Kidney epithelial cell (primary cell): ENCODE measurements around the gene AOX1. TPM values are rescaled to one million over a fixed set of nuclear protein-coding genes. Genes with fewer than 3 reads are reported as not detected.
"Not testable (repeated sequence)": the region's sequence is repeated elsewhere in the genome, so short reads cannot be mapped to it uniquely, and the experiment has no call there.

Source experiments
- DNase-seq: peaks from one replicate; pipeline ENCODE4 v3.0.0-alpha.2; 2010; ENCODE audit warnings: low read depth
- H3K27me3 ChIP-seq: 2 replicates; pipeline ENCODE4 v1.6.0; 2011; ENCODE audit warnings: low read length; ENCODE audit not compliant: control insufficient read depth, insufficient read depth
- H3K36me3 ChIP-seq: 2 replicates; pipeline ENCODE4 v1.5.1; 2011; ENCODE audit warnings: low read length; ENCODE audit not compliant: control insufficient read depth, insufficient read depth
- H3K4me3 ChIP-seq: 2 replicates; pipeline ENCODE4 v1.5.1; 2011; ENCODE audit warnings: low read depth, mild to moderate bottlenecking, control low read depth, low read length
- total RNA-seq: library from RNA; depleted of rRNA; stranded (reverse); fragments of >200 nt; gene quantifications from 2 replicates; pipeline ENCODE4 v1.2.3, GENCODE V29; 2015
- TF ChIP-seq, protein P1 (sequence below): IDR thresholded peaks from 2 replicates; pipeline ENCODE4 v1.5.1; 2011; ENCODE audit warnings: mild to moderate bottlenecking, moderate library complexity, low read length, control low read depth, inconsistent platforms; ENCODE audit not compliant: insufficient read depth, poor library complexity, severe bottlenecking

Gene AOX1
- total RNA-seq, 1 donor from 2014 or later: 0.88 TPM

DNA sequence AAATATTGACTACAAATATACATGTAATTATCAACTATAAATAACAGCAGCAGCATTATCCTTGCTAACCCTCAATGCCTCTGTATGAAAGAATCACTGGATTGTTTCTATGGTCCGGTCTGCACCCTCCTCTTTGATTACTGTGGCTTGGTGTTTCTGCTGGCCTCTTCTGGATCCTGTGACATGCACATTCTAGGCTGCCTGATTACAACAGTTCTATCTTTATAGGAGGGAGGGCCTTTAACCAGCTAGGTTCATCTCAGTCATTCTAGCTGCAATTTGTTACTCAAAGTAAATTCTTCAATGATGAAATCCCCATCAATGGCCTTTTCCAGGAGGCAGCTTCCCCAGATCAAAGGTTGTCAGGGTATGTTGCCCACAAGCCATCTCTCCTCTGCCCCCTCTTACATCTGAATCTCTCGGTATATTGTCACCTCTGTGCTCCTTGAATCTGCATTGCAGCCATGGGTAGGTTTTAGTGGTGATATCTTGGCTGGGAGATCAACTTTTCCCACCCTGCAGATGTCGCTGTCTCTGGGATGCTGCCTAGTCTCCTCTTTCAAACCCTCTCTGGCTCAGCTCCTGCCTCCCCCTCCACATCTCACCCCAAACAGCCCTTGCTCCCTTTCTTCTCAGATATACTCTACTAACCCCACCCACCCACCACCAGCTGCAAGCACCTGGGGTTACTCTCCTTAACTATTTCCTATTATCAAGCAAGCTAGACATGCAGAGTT, 119.7 kb downstream of the AOX1 start:
- H3K27me3 ChIP-seq: no peaks in the 10 kb centered on the region
- TF ChIP-seq, protein P1, sequence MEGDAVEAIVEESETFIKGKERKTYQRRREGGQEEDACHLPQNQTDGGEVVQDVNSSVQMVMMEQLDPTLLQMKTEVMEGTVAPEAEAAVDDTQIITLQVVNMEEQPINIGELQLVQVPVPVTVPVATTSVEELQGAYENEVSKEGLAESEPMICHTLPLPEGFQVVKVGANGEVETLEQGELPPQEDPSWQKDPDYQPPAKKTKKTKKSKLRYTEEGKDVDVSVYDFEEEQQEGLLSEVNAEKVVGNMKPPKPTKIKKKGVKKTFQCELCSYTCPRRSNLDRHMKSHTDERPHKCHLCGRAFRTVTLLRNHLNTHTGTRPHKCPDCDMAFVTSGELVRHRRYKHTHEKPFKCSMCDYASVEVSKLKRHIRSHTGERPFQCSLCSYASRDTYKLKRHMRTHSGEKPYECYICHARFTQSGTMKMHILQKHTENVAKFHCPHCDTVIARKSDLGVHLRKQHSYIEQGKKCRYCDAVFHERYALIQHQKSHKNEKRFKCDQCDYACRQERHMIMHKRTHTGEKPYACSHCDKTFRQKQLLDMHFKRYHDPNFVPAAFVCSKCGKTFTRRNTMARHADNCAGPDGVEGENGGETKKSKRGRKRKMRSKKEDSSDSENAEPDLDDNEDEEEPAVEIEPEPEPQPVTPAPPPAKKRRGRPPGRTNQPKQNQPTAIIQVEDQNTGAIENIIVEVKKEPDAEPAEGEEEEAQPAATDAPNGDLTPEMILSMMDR: peak; percentile 40
- H3K36me3 ChIP-seq: no peaks in the 10 kb centered on the region
- DNase-seq: no peak
- no peak overlapping the region for H3K4me3 ChIP-seq

DNA sequence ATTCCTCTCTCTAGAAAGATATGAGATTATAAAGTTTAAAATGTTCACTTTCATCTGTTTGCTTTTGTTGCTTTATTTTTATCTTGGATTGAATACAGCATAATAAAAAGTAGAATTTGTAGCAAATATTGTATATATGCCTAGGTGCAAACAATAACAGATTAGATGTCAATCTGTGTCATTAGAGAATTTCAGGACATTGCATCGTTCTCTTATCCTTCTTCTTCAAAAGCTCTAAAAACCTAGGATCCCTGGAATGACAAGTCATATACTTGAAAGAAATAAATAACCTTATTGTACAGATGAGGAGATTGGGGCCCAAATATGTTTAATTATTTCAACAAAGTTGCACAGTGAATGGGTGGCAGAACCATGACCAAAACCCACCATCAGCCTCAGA, 123.1 kb downstream of the AOX1 start:
- TF ChIP-seq, protein P1: no peak
- H3K4me3 ChIP-seq: no peak overlapping the region
- DNase-seq: no peak

DNA sequence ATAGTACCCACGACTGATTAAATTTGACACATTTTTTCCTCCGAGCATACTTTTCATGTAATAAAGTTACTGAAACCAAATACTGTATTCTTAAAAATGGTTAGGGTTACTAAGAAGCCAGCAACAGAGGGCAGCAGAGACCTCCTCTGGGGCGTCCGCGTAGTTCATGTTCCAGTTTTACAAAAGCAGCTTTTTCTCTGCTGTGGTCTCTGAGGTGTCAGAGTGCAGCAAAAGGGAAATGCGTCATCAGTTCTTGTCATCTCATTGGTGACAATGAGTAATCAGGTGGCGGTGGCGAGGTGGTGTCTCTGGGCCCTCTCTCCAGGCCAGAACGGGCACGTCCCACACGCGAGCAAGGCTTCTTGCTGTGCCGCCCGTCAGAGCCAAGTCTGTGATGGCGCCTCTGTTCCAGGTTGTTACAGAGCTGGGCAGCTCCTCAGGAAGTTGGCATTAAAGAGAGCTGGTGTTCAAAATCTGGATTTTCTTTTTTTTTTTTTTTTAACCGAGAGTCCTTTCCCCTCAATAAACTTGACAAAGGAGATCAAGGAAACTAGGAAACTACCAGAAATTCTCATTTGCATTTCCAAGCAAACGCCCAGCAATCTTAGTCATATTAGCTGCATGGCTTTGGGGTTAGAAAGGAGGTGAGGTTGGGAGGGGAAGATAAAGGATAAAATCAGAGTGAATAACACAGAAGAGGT, 127.3 kb downstream of the AOX1 start:
- peak; percentile 87 for DNase-seq
- no peaks in the 10 kb centered on the region for H3K27me3 ChIP-seq
- H3K36me3 ChIP-seq: no peaks in the 10 kb centered on the region
- H3K4me3 ChIP-seq: peak overlapping the region; percentile 13
- TF ChIP-seq, protein P1: peak; percentile 86

More for the DNA sequence above, 123.1 kb downstream of the AOX1 start:
- no peaks in the 10 kb centered on the region for H3K27me3 ChIP-seq
- no peaks in the 10 kb centered on the region for H3K36me3 ChIP-seq

DNA sequence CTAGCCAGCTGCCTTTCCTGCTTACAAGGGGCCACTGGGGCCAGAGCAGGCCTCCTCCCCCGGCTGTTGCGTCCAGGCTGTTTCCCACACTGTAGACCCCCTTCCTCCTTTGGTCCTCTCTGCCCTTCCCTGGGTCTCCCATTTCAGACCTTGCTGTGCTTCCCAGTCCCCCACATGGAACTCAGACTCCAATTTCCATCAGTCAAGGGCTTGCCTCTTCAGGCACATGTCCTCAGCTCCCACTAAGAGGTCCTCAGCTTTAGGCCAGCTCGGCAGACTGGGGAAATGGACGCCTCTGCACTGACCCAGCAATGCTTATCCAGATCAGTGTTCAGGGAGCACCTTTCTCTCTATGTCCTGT, 127.9 kb downstream of the AOX1 start:
- no peak for DNase-seq
- no peaks in the 10 kb centered on the region for H3K36me3 ChIP-seq
- no peak overlapping the region for H3K4me3 ChIP-seq
- TF ChIP-seq, protein P1: no peak
- no peaks in the 10 kb centered on the region for H3K27me3 ChIP-seq

DNA sequence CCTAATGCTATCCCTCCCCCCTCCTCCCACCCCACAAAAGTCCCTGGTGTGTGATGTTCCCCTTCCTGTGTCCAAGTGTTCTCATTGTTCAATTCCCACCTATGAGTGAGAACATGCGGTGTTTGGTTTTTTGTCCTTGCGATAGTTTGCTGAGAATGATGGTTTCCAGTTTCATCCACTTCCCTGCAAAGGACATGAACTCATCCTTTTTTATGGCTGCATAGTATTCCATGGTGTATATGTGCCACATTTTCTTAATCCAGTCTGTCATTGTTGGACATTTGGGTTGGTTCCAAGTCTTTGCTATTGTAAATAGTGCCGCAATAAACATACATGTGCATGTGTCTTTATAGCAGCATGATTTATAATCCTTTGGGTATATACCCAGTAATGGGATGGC, 129.2 kb downstream of the AOX1 start:
- not testable (repeated sequence) for H3K4me3 ChIP-seq, H3K27me3 ChIP-seq, DNase-seq, H3K36me3 ChIP-seq

DNA sequence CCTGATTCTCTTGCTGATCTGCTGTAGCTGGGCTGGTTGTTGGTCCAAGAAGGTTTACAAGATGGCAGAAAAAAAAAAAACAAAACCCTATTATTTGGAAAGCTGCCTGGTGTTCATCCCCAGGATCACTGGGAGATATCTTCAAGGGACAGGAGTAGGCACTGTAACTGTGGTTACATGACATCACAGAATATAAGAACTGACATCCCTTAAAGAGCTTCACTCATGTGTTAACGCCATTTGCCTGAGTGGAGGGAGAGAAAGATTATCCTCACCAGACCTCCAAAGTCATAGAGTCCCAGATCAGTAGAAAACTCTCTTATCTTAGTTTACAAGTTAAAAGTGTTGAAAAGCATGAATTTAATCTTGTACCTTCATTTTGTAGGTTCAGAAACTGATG, 130.6 kb downstream of the AOX1 start:
- no peak for DNase-seq
- H3K36me3 ChIP-seq: no peaks in the 10 kb centered on the region
- H3K27me3 ChIP-seq: no peaks in the 10 kb centered on the region
- TF ChIP-seq, protein P1: no peak
- H3K4me3 ChIP-seq: no peak overlapping the region

Other genes with a start within 250 kb of the AOX1 start
- 12.2 and 15.3 TPM in 2 replicates for gene KCTD18, start 75.9 kb upstream of the AOX1 start, total RNA-seq
- gene SGO2, start 59.8 kb upstream of the AOX1 start, total RNA-seq: 3.4 and 5.4 TPM in 2 replicates
- gene BZW1, start 225.9 kb downstream of the AOX1 start, total RNA-seq: 347 and 378 TPM in 2 replicates